ENCODE data around the gene VDR. TPM values are rescaled to one million over a fixed set of nuclear protein-coding genes. Genes with fewer than 3 reads are reported as not detected.

VDR gene
- polyA plus RNA-seq, 3 donors, result 6.0 to 14.8 (median 12.8) TPM

DNA sequence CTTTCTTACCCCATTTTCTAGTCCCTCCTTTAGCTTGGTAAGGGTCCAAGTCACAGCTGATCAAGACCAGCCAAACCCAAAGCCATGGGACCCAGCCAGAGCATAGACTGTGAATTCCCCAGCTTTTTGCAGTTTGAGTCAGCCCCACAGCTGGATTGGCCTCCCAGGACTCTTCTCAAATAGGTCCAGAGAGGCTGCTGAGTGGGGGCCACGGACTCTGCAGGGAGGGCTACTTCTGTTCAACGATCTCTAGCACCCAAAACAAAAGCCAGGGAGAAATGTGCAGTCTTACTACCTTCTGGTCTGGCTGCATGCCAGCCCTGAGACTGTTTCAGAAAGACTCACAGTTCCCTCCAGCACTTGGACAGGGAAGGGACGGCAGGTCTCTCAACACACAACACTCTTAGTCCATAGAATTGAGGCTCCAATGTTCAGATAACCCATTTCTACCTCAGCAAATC lies 1.6 kb downstream of the VDR start:
- Histone ChIP-seq H3K4me1 (ENCODE audit: control insufficient read depth in 1 of 2, insufficient read depth in 2 of 2, low read length in 2 of 2) (peaks cover 58 to 59% of the 10 kb centered on the region in 2 donors), H4K20me1 (ENCODE audit: insufficient read depth, low read length) (peaks cover 51% of the 10 kb centered on the region), H3K36me3 (replicated peaks in 1 of 2; ENCODE audit: control insufficient read depth in 1 of 2, insufficient read depth in 2 of 2, low read length in 2 of 2) (peaks cover 4 to 20% of the 10 kb centered on the region in 2 donors), H3K27me3 (ENCODE audit: control insufficient read depth in 2 of 2, insufficient read depth in 2 of 2, low read length in 2 of 2) (peaks cover 24 to 25% of the 10 kb centered on the region in 2 donors), H3K4me2 (replicated peaks; ENCODE audit: extremely low read depth, low read length, poor library complexity, severe bottlenecking) (peak overlapping the region; percentile 86), H3K27ac (ENCODE audit: low read depth in 1 of 2, low read length in 2 of 2) (peak overlapping the region; percentile 90 to 96), H3K4me3 (replicated peaks in 1 of 3; ENCODE audit: low read depth in 2 of 3, low read length in 3 of 3) (peak overlapping the region; percentile 68 to 84 (median 81)), H3K79me2 (ENCODE audit: insufficient read depth, low read length) (peaks cover 46% of the 10 kb centered on the region), H3K9me3 (replicated peaks in 1 of 2; ENCODE audit: control insufficient read depth in 1 of 2, insufficient read depth in 1 of 2, low read length in 2 of 2) (peaks cover 0 to 8% of the 10 kb centered on the region in 2 donors), H2AFZ (ENCODE audit: insufficient read depth, low read depth, low read length, poor library complexity, severe bottlenecking) (no peak overlapping the region), H3K9ac (ENCODE audit: insufficient read depth, low read length, poor library complexity, severe bottlenecking) (peak overlapping the region; percentile 81)
- Mint-ChIP-seq H3K9me3 (peaks cover 0 to 3% (median 0%) of the 10 kb centered on the region in 7 donors), H3K4me1 (peaks cover 56% of the 10 kb centered on the region), H3K4me3 (peak overlapping the region; percentile 89 to 96), H3K27ac (peak overlapping the region; percentile 91 to 96 (median 94)), H3K36me3 (peaks cover 15 to 18% of the 10 kb centered on the region in 2 donors), H3K27me3 (ENCODE audit: low read depth in 3 of 3) (peaks cover 22 to 31% (median 30%) of the 10 kb centered on the region in 3 donors)
- TF ChIP-seq, protein P1, sequence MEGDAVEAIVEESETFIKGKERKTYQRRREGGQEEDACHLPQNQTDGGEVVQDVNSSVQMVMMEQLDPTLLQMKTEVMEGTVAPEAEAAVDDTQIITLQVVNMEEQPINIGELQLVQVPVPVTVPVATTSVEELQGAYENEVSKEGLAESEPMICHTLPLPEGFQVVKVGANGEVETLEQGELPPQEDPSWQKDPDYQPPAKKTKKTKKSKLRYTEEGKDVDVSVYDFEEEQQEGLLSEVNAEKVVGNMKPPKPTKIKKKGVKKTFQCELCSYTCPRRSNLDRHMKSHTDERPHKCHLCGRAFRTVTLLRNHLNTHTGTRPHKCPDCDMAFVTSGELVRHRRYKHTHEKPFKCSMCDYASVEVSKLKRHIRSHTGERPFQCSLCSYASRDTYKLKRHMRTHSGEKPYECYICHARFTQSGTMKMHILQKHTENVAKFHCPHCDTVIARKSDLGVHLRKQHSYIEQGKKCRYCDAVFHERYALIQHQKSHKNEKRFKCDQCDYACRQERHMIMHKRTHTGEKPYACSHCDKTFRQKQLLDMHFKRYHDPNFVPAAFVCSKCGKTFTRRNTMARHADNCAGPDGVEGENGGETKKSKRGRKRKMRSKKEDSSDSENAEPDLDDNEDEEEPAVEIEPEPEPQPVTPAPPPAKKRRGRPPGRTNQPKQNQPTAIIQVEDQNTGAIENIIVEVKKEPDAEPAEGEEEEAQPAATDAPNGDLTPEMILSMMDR (IDR thresholded peaks at IDR 0.05), result no peak
- intact Hi-C loops (cut with micrococcal nuclease), result loop anchor here in 1 of 2 donors (10.0 kb wide), 1 partner anchor 88 kb away; the partner anchor contains the start of gene HDAC7
- peak; percentile 33 to 68 (median 66) for DNase-seq
- 33% methylated on average over 1 of the region's 3 CpGs for WGBS (ENCODE audit: insufficient coverage)

DNA sequence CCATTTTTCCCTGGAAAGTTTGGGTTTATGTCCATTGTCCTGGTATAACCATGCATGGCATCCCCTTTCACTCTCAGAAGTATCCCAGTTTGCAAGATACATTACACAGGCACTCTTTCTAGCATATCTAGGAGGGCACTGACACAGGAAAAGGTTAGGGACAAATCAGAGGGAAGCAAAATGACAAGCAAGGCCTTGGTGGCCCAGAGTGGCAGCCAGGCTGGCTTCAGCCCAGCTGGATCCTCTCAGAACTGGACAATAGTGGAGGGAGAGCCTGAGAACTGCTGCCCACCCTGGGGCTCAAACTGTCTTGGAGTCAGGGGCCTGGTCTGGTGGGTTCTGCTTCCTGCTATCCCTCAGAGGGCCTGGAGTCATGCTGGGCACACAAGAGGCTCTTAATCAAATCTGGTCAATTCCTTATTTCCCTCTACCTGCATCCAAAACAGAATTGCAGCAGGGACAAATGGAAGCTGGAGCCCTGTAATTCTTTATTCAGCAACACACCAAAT lies 2.6 kb downstream of the VDR start:
- Histone ChIP-seq H3K9ac (ENCODE audit: insufficient read depth, low read length, poor library complexity, severe bottlenecking) (no peak overlapping the region), H3K4me1 (ENCODE audit: control insufficient read depth in 1 of 2, insufficient read depth in 2 of 2, low read length in 2 of 2) (peaks cover 58 to 59% of the 10 kb centered on the region in 2 donors)

More for the DNA sequence above, 2.6 kb downstream of the VDR start:
- peaks cover 20 to 22% of the 10 kb centered on the region in 2 donors for H3K27me3 ChIP-seq (ENCODE audit: control insufficient read depth in 2 of 2, insufficient read depth in 2 of 2, low read length in 2 of 2)
- peaks cover 50% of the 10 kb centered on the region for H3K79me2 ChIP-seq (ENCODE audit: insufficient read depth, low read length)
- peak overlapping the region; percentile 30 to 96 for H3K27ac ChIP-seq (ENCODE audit: low read depth in 1 of 2, low read length in 2 of 2)
- Mint-ChIP-seq H3K4me1 (peaks cover 58% of the 10 kb centered on the region), H3K4me3 (peak overlapping the region in 1 of 2 donors; percentile 20), H3K9me3 (peaks cover 0 to 3% (median 0%) of the 10 kb centered on the region in 7 donors), H3K36me3 (peaks cover 20 to 25% of the 10 kb centered on the region in 2 donors), H3K27me3 (ENCODE audit: low read depth in 3 of 3) (peaks cover 18 to 23% (median 21%) of the 10 kb centered on the region in 3 donors), H3K27ac (peak overlapping the region in 4 of 7 donors; percentile 18 to 94 (median 88))
- H3K36me3 ChIP-seq (replicated peaks in 1 of 2; ENCODE audit: control insufficient read depth in 1 of 2, insufficient read depth in 2 of 2, low read length in 2 of 2), result peaks cover 8 to 30% of the 10 kb centered on the region in 2 donors
- peaks cover 0 to 8% of the 10 kb centered on the region in 2 donors for H3K9me3 ChIP-seq (replicated peaks in 1 of 2; ENCODE audit: control insufficient read depth in 1 of 2, insufficient read depth in 1 of 2, low read length in 2 of 2)
- peaks cover 59% of the 10 kb centered on the region for H4K20me1 ChIP-seq (ENCODE audit: insufficient read depth, low read length)
- H3K4me2 ChIP-seq (replicated peaks; ENCODE audit: extremely low read depth, low read length, poor library complexity, severe bottlenecking), result no peak overlapping the region
- intact Hi-C loops (cut with micrococcal nuclease), result loop anchor here in 1 of 2 donors (10.0 kb wide), 1 partner anchor 87 kb away; the partner anchor contains the start of gene HDAC7
- no peak overlapping the region for H2AFZ ChIP-seq (ENCODE audit: insufficient read depth, low read depth, low read length, poor library complexity, severe bottlenecking)
- no peak for DNase-seq
- TF ChIP-seq, protein P1 (IDR thresholded peaks at IDR 0.05), result no peak
- H3K4me3 ChIP-seq (replicated peaks in 1 of 3; ENCODE audit: low read depth in 2 of 3, low read length in 3 of 3), result peak overlapping the region in 1 of 3 experiments; percentile 84
